Activated naive CD8-positive, alpha-beta T cell treated with anti-CD3 and anti-CD28 coated beads, Interleukin-2, amount 10 ng/mL, durations not matched to agents 7 days and 5 days (primary cell): Measurements from ENCODE around the gene TLR6. TPM values are rescaled to one million over a fixed set of nuclear protein-coding genes. Genes with fewer than 3 reads are reported as not detected.
A peak's percentile ranks its signal among the peaks of the same experiment; 100 is the strongest.

Source experiments
- ATAC-seq: fragments of 150-1000 bp; cut with Tn5 transposase; one replicate; pipeline ENCODE4 v1.10.0; 2021; ENCODE audit warnings: low read depth, moderate library complexity
- POLR2A ChIA-PET: fragments of 350-600 bp; sonication (Branson Sonifier 250); formaldehyde crosslinking; loops from one replicate; lab custom pipeline; 2021; ENCODE audit warnings: antibody characterized with exemption; lab: Charles Lee
- DNase-seq: peaks from one replicate; pipeline ENCODE4 v3.0.0; 2021
- H3K27ac Mint-ChIP-seq: one replicate; pipeline ENCODE4 v1.8.0; 2022; ENCODE audit warnings: mild to moderate bottlenecking, mixed read lengths
- H3K27me3 Mint-ChIP-seq: one replicate; pipeline ENCODE4 v1.8.0; 2022; ENCODE audit warnings: mild to moderate bottlenecking, moderate library complexity, mixed read lengths
- H3K36me3 Mint-ChIP-seq: one replicate; pipeline ENCODE4 v1.8.0; 2021; ENCODE audit warnings: mild to moderate bottlenecking, mixed read lengths
- H3K4me1 Mint-ChIP-seq: one replicate; pipeline ENCODE4 v1.8.0; 2021; ENCODE audit warnings: mixed read lengths
- H3K4me3 Mint-ChIP-seq: one replicate; pipeline ENCODE4 v1.8.0; 2022; ENCODE audit warnings: mild to moderate bottlenecking, moderate library complexity, mixed read lengths
- H3K9me3 Mint-ChIP-seq: one replicate; pipeline ENCODE4 v1.8.0; 2021; ENCODE audit warnings: mixed read lengths
- total RNA-seq, 2 experiments: library from RNA; stranded (reverse); gene quantifications; one replicate each; pipeline ENCODE4 v1.2.3, GENCODE V29; 2021

The TLR6 gene
- total RNA-seq, 2 experiments from 2014 or later, result 4.8 to 5.9 TPM

DNA sequence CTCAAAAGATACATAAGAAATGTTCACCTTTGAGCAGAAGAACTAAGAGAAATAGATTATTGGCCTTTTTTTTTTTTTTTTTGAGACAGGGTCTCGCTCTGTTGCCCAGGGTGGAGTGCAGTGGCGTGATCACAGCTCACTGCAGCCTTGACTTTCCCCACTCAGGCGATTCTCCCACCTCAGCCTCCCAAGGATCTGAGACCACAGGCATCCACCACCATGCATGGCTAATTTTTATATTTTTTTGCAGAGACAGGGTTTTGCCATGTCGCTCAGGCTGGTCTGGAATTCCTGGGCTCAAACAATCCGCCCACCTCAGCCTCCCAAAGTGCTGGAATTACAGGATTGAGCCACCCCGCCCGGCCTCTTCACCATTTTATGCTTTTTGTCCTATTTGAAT lies 2.9 kb upstream of the TLR6 start:
- Mint-ChIP-seq H3K4me1 (peaks cover 33% of the 10 kb centered on the region), H3K27me3 (peaks cover 4% of the 10 kb centered on the region), H3K36me3 (no peaks in the 10 kb centered on the region), H3K9me3 (no peaks in the 10 kb centered on the region), H3K4me3 (no peak overlapping the region), H3K27ac (no peak overlapping the region)
- no peak for ATAC-seq
- no peak for DNase-seq
- POLR2A ChIA-PET, result interaction anchor here (0.7 to 0.8 kb wide), 4 partner anchors 26 to 323 kb away, joined by 3 to 7 read pairs (median 3); partner anchors contain the start of gene WDR19

- Mint-ChIP-seq H3K27ac (peak overlapping the region; percentile 91), H3K36me3 (peaks cover under 1% of the 10 kb centered on the region), H3K4me3 (peak overlapping the region; percentile 79), H3K4me1 (peaks cover 33% of the 10 kb centered on the region), H3K9me3 (no peaks in the 10 kb centered on the region), H3K27me3 (no peaks in the 10 kb centered on the region)
- no peak for ATAC-seq
- no peak for DNase-seq
- POLR2A ChIA-PET, result interaction anchor here (1.3 kb wide), 1 partner anchor 53 kb away, joined by 5 read pairs; no protein-coding TSS in a partner anchor
Measured at GRCh38 chr4:38858097-38858420, 1.4 kb upstream of the TLR6 start.

DNA sequence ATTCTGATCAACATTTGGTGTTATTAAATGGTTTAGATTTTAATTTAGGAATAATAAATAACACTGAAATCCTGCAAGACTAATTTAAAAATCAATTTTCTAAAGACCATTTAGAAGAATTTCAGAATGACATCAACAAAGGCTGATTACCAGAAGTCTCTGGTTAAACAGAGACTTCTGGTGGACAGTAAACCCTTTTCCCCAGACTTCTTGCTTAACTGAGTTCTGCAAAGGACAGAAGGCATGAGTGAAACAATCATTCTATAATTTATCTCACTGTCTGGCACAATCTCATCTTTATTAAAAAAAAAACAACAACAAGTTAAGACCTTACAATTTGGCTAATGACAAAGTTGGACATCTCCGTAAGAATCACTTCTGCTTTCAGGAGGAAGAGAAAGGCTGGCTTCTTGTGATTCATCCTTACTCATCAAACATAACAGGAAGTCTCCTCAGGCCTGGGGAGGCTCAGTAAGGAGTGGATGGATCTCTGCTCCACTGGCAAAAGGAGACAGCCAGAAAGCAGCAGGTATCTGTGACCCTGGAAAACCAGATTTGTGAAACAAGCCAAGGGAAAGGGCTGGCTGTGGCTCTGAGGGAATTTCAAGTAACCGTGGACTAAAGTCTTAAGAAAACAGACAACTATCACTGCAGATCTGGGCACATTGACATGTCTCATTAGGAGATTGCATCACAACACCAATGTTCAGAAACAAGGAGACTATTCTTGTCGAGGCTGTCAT lies 908 bp upstream of the TLR6 start:
- no peaks in the 10 kb centered on the region for H3K27me3 Mint-ChIP-seq
- peak; percentile 25 for ATAC-seq
- DNase-seq, result no peak
- H3K4me3 Mint-ChIP-seq, result peak overlapping the region; percentile 79
- peaks cover 33% of the 10 kb centered on the region for H3K4me1 Mint-ChIP-seq
- peak overlapping the region; percentile 91 for H3K27ac Mint-ChIP-seq
- H3K36me3 Mint-ChIP-seq, result peaks cover 2% of the 10 kb centered on the region
- POLR2A ChIA-PET, result interaction anchor here (1.3 kb wide), 1 partner anchor 52 kb away, joined by 5 read pairs; no protein-coding TSS in a partner anchor
- peaks cover 1% of the 10 kb centered on the region for H3K9me3 Mint-ChIP-seq

DNA sequence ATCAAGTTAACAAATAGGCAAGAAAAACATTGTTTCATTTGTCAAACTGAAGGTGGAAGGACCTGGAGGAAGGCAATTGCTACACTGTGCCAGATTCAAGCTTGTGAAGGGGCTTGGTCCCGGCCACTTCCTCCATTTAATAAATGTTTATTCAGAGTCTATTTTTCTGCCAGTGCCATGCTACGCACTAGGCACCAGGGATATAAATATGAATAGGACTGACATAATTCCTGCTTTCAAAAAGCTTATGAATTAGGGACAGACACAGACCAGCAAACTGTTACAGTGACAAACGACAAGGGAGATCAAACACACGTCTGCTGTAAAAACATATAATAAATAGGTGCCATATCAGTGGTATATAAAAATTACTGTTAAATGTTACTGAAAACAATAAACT lies 571 bp downstream of the TLR6 start:
- no peaks in the 10 kb centered on the region for H3K27me3 Mint-ChIP-seq
- POLR2A ChIA-PET, result interaction anchor here (0.7 to 1.7 kb wide), 4 partner anchors 52 to 96 kb away, joined by 3 to 6 read pairs (median 4); partner anchors contain the start of gene TLR1
- H3K4me1 Mint-ChIP-seq, result peaks cover 33% of the 10 kb centered on the region
- H3K36me3 Mint-ChIP-seq, result peaks cover 6% of the 10 kb centered on the region
- H3K9me3 Mint-ChIP-seq, result peaks cover 1% of the 10 kb centered on the region
- no peak for DNase-seq
- peak overlapping the region; percentile 79 for H3K4me3 Mint-ChIP-seq
- H3K27ac Mint-ChIP-seq, result peak overlapping the region; percentile 91
- peak; percentile 53 for ATAC-seq

DNA sequence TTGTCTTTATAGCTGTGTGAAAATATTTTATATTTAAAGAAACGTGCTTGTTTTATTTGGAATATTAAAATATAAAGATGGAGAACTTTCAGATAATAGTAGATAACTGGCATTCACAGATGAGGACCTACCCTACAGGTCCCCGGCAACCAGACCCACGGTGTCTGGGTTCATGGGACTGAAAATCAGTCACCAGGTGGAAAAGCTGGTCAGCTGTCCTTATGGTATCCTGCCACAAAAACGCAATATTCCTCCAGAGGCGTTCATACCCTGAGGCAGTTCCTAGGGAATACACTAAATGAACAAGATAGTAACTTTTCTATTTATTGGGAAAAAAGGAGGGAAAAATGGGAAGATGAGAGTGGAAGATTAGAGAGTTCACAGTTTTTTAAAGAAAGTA lies 1.2 kb downstream of the TLR6 start:
- peak overlapping the region; percentile 91 for H3K27ac Mint-ChIP-seq
- peaks cover 7% of the 10 kb centered on the region for H3K36me3 Mint-ChIP-seq

GRCh38 chr4:38846015-38846414 lies 10.6 kb downstream of the TLR6 start:
- Mint-ChIP-seq H3K27me3 (no peaks in the 10 kb centered on the region), H3K27ac (no peak overlapping the region), H3K36me3 (peaks cover 20% of the 10 kb centered on the region), H3K9me3 (peaks cover 17% of the 10 kb centered on the region), H3K4me3 (no peak overlapping the region), H3K4me1 (no peaks in the 10 kb centered on the region)
- POLR2A ChIA-PET, result interaction anchor here (0.7 kb wide), 1 partner anchor 299 kb away, joined by 4 read pairs; no protein-coding TSS in a partner anchor
- ATAC-seq (no peak), DNase-seq (no peak)

More for the DNA sequence above, 1.2 kb downstream of the TLR6 start:
- H3K4me1 Mint-ChIP-seq, result peaks cover 27% of the 10 kb centered on the region
- DNase-seq (no peak), ATAC-seq (no peak)
- no peaks in the 10 kb centered on the region for H3K27me3 Mint-ChIP-seq
- H3K9me3 Mint-ChIP-seq, result peaks cover 2% of the 10 kb centered on the region
- POLR2A ChIA-PET, result interaction anchor here (0.7 to 1.7 kb wide), 4 partner anchors 51 to 95 kb away, joined by 3 to 6 read pairs (median 4); partner anchors contain the start of gene TLR1
- peak overlapping the region; percentile 79 for H3K4me3 Mint-ChIP-seq

DNA sequence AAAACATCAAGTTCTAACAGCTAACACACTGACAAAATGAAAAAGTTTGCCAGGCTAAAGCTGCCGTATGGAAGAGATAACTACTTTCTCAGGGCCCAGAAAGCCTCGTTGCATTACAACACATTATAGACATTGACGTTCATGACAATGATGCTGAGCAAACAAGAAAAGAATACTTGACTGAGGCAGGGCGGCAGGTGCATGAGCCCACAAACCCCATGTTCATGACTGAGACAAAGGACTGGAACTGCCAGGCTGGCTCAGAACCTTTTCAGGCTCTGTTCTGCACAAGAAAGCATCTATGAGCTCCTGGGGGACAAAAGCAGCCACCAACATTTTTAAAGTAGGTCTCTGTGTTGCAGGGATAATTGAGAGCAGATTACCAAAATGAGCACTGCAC lies 13.6 kb downstream of the TLR6 start:
- POLR2A ChIA-PET, result no interaction called here
- H3K27ac Mint-ChIP-seq, result no peak overlapping the region
- ATAC-seq, result no peak

DNA sequence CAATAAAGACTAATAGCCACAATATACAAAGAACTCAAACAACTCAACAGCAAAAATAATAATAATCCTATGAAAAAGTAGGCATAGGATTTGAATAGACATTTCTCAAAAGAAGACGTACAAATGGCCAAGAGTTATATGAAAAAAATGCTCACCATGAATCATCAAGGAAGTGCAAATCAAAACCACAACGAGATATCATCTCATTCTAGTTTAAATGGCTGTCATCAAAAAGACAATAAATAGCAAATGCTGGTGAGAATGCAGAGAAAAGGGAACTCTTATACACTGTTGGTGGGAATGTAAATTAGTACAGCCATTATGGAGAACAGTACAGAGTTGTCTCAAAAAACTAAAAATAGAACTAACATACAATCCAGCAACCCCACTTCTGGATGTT lies 18.8 kb downstream of the TLR6 start:
- POLR2A ChIA-PET, result no interaction called here
- H3K27ac Mint-ChIP-seq, result no peak overlapping the region
- ATAC-seq, result no peak
- H3K4me3 Mint-ChIP-seq, result no peak overlapping the region
- no peaks in the 10 kb centered on the region for H3K27me3 Mint-ChIP-seq
- peaks cover 17% of the 10 kb centered on the region for H3K4me1 Mint-ChIP-seq
- peaks cover 10% of the 10 kb centered on the region for H3K9me3 Mint-ChIP-seq
- DNase-seq, result no peak
- H3K36me3 Mint-ChIP-seq, result peaks cover 20% of the 10 kb centered on the region

More for the DNA sequence above, 13.6 kb downstream of the TLR6 start:
- Mint-ChIP-seq H3K27me3 (no peaks in the 10 kb centered on the region), H3K9me3 (no peaks in the 10 kb centered on the region), H3K36me3 (peaks cover 8% of the 10 kb centered on the region), H3K4me1 (peaks cover 7% of the 10 kb centered on the region), H3K4me3 (no peak overlapping the region)
- no peak for DNase-seq

DNA sequence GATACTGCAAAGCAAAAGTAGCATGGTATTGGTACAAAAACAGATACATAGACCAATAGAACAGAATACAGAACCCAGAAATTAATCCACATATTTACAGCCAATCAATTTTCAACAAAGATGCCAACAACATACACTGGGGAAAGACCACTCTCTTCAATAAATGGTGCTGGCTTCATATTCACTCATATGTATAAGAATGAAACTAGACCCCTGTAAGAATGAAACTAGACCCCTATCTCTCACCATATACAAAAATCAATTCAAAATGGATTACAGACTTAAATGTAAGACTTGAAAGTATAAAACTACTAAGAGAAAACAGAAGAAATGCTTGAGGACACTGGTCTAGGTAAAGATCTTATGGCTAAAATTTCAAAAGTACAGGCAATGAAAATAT lies 19.3 kb downstream of the TLR6 start:
- DNase-seq (no peak), ATAC-seq (no peak)
- H3K27ac Mint-ChIP-seq, result no peak overlapping the region
- H3K27me3 Mint-ChIP-seq, result no peaks in the 10 kb centered on the region
- POLR2A ChIA-PET, result no interaction called here
- no peak overlapping the region for H3K4me3 Mint-ChIP-seq
- H3K36me3 Mint-ChIP-seq, result peaks cover 23% of the 10 kb centered on the region
- peaks cover 10% of the 10 kb centered on the region for H3K9me3 Mint-ChIP-seq
- peaks cover 20% of the 10 kb centered on the region for H3K4me1 Mint-ChIP-seq

DNA sequence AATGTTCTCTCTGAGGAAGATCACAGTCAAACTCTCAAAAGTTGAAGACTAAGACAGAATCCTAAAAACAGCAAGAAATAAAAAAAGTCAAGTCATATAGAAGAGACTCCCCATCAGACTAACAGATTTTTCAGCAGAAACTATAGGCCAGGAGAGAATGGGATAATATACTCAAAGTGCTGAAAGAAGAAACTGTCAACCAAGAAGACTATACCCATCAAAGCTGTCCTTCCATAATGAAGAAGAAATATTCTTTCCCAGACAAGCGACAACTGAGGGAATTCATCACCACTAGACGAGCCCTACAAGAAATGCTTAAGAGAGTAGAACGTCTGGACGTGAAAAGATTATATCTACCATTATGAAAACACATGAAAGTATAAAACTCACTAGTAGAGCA lies 22.0 kb downstream of the TLR6 start:
- Mint-ChIP-seq H3K4me1 (peaks cover 20% of the 10 kb centered on the region), H3K27ac (no peak overlapping the region), H3K27me3 (no peaks in the 10 kb centered on the region), H3K9me3 (peaks cover 12% of the 10 kb centered on the region), H3K36me3 (peaks cover 24% of the 10 kb centered on the region), H3K4me3 (no peak overlapping the region)
- POLR2A ChIA-PET, result no interaction called here
- DNase-seq (no peak), ATAC-seq (no peak)

GRCh38 chr4:38832624-38833528 lies 23.7 kb downstream of the TLR6 start:
- Mint-ChIP-seq H3K4me1 (peaks cover 11% of the 10 kb centered on the region), H3K9me3 (peaks cover 12% of the 10 kb centered on the region), H3K27me3 (no peaks in the 10 kb centered on the region), H3K4me3 (no peak overlapping the region), H3K27ac (no peak overlapping the region), H3K36me3 (peaks cover 20% of the 10 kb centered on the region)
- POLR2A ChIA-PET, result interaction anchor here (0.5 kb wide), 2 partner anchors 26 to 27 kb away, joined by 3 read pairs; no protein-coding TSS in a partner anchor
- DNase-seq (no peak), ATAC-seq (no peak)

GRCh38 chr4:38832206-38832605 lies 24.4 kb downstream of the TLR6 start:
- POLR2A ChIA-PET, result interaction anchor here (0.5 kb wide), 1 partner anchor 28 kb away, joined by 3 read pairs; no protein-coding TSS in a partner anchor
- no peak overlapping the region for H3K27ac Mint-ChIP-seq

GRCh38 chr4:38831653-38832052 lies 25.0 kb downstream of the TLR6 start:
- POLR2A ChIA-PET, result no interaction called here
- Mint-ChIP-seq H3K27ac (no peak overlapping the region), H3K27me3 (no peaks in the 10 kb centered on the region), H3K4me3 (no peak overlapping the region), H3K36me3 (peaks cover 14% of the 10 kb centered on the region), H3K4me1 (peaks cover 2% of the 10 kb centered on the region), H3K9me3 (peaks cover 10% of the 10 kb centered on the region)
- DNase-seq (no peak), ATAC-seq (no peak)

More at GRCh38 chr4:38832206-38832605, 24.4 kb downstream of the TLR6 start:
- peaks cover 12% of the 10 kb centered on the region for H3K9me3 Mint-ChIP-seq
- H3K36me3 Mint-ChIP-seq, result peaks cover 17% of the 10 kb centered on the region
- ATAC-seq (no peak), DNase-seq (no peak)
- H3K4me1 Mint-ChIP-seq, result peaks cover 5% of the 10 kb centered on the region
- no peak overlapping the region for H3K4me3 Mint-ChIP-seq
- no peaks in the 10 kb centered on the region for H3K27me3 Mint-ChIP-seq
